COR-L47 (cell line): ENCODE results near the gene GSTCD.
"Not testable (repeated sequence)": the region's sequence is repeated elsewhere in the genome, so short reads cannot be mapped to it uniquely, and the experiment has no call there.

Source experiments
- DNase-seq: peaks from one replicate; lab custom pipeline; 2025; lab: John Stamatoyannopoulos, UW

The GSTCD gene

GRCh38 chr4:105714932-105715331 is 6.3 kb downstream of the GSTCD start:
- no peak for DNase-seq

GRCh38 chr4:105715692-105716278 is 7.2 kb downstream of the GSTCD start:
- peak; percentile 42 for DNase-seq

- no peak for DNase-seq
Measured at GRCh38 chr4:105719204-105719603, 10.6 kb downstream of the GSTCD start.

DNA sequence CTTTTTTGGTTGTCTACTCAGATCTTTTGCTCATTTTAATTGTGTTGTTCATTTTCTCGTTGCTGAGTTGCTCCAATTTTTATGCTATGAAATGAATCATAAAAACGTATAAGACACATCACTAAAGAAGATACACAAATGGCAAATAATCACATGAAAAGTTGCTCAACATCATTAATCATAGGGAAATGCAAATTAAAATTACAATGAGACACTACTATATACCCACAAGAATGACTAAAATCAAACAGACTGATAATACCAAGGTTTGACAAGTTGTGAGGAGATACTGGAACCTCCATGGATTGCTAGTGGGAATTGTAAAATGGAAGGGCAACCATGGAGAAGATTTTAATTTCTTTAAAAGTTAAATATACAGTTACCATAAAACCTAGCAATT is 17.0 kb downstream of the GSTCD start:
- DNase-seq, result no peak

DNA sequence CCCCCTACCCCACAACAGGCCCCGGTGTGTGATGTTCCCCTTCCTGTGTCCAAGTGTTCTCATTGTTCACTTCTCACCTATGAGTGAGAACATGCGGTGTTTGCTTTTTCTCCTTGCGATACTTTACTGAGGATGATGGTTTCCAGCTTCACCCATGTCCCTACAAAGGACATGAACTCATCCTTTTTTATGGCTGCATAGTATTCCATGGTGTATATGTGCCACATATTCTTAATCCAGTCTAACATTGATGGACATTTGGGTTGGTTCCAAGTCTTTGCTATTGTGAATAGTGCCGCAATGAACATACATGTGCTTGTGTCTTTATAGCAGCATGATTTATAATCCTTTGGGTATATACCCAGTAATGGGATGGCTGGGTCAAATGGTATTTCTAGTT is 21.3 kb downstream of the GSTCD start:
- not testable (repeated sequence) for DNase-seq

DNA sequence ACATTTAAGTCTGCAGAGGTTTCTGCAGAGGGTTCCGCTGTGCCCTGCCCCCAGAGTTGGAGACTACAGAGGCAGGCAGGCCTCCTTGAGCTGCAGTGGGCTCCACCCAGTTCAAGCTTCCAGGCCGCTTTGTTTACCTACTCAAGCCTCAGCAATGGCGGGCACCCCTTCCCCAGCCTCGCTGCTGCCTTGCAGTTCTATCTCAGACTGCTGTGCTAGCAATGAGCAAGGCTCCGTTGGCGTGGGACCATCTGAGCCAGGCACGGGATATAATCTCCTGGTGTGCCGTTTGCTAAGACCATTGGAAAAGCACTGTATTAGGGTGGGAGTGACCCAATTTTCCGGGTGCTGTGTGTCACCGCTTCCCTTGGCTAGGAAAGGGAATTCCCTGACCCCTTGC is 26.6 kb downstream of the GSTCD start:
- not testable (repeated sequence) for DNase-seq

DNA sequence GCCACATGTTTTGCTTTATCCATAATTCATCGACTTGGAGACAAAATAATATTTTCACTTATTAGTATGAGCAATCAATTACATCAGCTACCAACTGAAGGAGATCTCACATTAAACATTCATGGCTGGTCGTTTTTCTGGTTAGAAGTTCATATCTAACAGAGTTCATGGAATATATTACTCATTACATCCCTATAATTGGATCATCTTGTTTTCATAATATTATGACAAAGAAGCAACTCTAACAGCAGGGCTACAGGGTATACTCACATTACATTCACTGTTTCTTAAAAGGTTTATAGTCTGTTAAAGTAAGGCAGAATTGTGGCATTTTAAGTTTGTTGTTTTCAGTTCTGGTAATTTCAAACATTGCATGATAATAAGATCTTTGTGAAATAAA is 33.0 kb downstream of the GSTCD start:
- DNase-seq, result no peak

- DNase-seq, result no peak
Measured at GRCh38 chr4:105748222-105748621, 39.6 kb downstream of the GSTCD start.

DNA sequence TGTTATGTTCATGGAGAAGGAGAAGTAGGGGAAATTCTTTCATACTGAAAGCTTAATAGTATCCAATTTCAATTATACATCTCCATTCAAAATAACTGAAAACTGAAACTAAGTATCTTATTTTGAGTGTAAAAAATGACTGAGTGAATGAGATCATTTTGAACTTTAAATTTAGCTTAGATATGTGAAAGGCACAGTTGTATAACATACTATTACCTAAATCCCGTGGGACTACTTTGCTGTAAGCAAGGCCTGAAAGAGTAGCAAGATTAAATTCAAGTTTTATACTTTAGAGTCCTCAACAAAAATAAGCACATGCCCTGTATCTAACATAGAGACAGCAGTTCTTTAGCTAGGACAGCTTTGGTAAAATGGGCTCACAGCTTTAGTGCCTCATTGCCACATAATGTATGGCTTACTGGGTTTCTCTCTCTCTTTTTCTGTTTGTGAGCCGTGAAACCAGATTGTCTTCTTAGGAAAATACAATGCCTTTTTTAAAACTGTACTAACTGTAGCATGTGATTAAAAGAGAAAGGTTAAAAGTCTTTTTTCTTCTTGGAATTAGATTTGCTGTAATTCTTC is 43.2 kb downstream of the GSTCD start:
- no peak for DNase-seq

- no peak for DNase-seq
Measured at GRCh38 chr4:105753361-105753760, 44.8 kb downstream of the GSTCD start.

- DNase-seq, result no peak
Measured at GRCh38 chr4:105755375-105755774, 46.8 kb downstream of the GSTCD start.

DNA sequence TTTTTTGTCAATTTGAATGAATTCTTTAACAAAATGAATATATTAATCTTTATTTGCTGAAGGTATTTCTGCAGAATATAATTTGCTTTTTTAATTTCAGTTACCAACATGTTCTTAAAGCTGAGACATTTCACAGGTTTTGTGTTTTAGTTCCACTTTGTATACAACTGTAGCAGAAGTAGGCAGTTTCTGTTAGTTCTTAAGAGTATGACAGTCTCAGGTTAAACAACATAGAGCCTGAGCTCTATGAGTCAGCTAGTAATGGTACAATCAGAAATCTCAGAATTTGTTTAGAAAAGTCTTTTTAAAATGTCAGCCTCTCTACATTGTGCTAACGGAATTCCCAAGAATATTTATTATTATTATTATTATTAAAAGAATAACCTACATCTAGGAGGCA is 50.4 kb downstream of the GSTCD start:
- DNase-seq, result no peak

DNA sequence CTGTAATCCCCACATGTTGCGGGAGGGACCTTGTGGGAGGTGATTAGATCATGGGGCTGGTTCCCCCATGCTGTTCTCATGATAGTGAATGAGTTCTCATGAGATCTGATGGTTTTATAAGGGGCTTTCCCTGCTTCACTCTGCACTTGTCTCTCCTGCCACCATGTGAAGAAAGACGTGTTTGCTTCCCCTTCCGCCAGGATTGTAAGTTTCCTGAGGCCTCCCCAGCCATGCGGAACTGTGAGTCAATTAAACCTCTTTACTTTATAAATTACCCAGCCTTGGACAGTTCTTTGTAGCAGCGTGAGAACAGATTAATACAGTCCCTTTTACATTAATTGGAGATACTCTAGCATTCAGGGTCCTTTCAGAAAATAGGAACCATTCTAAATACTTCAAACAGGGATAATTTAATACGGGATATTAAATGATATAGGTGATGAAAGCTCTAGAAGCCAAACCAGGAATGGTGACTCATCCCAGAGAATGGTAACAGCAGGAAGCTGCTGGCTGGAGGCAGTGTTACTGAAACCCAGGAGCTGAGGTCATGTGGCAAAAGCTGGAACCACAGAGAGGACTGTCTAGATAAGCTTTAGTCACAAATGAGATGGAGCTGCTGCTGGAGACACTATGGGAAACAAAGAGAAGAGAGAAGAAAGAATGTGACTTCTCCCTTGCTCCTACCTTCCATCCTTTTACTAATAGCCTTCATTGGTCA is 57.3 kb downstream of the GSTCD start:
- no peak for DNase-seq

DNA sequence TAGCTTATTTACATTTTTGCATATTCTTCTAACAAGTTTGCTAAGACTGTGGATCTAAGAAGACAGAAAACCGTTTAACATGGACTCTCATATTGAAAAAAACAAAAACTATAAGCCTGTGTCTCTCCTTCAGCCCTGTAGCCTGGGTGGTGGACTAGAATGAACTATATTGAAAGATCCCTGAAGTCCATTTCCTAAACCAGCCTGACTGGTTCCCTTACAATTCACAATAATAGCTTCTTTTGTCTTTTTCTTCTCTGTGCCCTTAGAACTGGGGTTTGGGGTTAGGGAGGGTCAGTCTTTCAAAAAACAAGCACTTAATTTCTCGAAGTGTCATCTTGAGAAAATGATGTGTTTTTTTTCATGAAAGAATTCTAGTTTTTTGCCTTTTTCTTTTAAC is 59.0 kb downstream of the GSTCD start:
- no peak for DNase-seq

GRCh38 chr4:105770524-105770923 is 61.9 kb downstream of the GSTCD start:
- DNase-seq, result not testable (repeated sequence)

DNA sequence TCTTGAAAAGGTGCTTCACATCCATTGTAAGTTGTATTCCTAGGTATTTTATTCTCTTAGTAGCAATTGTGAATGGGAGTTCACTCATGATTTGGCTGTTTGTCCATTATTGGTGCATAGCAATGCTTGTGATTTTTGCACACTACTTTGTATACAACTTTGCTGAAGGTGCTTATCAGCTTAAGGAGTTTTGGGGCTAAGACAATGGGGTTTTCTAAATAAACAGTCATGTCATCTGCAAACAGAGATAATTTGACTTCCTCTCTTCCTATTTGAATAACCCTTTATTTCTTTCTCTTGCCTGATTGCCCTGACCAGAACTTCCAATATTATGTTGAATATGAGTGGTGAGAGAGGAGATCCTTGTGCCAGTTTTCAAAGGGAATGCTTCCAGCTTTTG is 63.5 kb downstream of the GSTCD start:
- not testable (repeated sequence) for DNase-seq

- DNase-seq, result not testable (repeated sequence)
Measured at GRCh38 chr4:105775760-105776415, 67.3 kb downstream of the GSTCD start.

DNA sequence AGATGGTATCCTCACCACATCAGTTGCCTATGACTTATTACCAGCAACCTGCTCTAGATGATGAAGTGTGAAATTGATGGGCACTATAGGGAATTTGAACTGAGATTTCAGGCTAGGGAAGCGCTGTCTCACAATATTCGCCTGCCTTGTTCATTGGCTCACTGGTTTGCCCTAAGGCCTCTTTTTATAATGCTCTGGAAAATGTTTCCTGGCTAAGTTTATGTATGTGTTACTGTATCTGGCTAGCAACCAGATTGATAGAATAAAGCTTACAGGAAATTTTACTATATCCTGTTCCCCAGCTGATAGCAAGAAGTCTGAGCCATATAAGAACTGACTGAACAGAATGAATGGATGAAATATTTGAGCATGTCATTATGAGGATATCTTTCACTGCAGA is 71.6 kb downstream of the GSTCD start:
- no peak for DNase-seq

GRCh38 chr4:105784761-105785160 is 76.2 kb downstream of the GSTCD start:
- no peak for DNase-seq

GRCh38 chr4:105785792-105786191 is 77.2 kb downstream of the GSTCD start:
- no peak for DNase-seq

DNA sequence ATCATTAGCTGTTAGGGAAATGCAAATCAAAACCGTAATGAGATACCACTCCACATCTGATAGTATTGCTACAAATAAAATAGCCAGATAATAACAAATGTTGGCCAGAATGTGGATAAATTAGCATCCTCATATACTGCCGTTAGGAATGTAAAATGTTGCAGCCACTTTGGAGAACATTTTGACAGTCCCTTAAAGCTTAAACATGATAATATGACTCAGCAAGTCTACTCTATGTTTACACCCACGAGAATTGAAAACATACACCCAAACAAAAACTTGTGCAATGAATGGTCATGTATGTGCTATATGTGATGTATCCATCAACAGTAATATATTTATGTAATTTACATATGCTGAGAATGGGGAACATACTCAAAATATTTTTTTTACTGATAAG is 78.2 kb downstream of the GSTCD start:
- no peak for DNase-seq

DNA sequence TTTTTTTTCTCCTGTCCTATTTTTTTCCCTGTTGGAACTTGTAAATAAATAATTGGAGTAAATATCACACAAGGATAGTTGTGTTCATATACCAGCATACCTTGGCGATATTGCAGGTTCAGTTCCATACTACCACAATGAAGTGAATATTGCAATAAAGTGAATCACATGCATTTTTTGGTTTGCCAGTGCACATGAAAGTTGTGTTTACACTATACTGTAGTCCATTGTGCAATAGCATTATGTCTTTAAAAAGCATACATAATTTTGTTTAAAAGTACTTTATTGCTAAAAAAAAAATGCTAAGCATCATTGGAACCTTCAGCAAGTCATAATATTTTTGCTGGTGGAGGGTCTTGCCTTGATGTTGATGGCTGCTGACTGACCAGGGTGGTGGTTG is 88.6 kb downstream of the GSTCD start:
- DNase-seq, result no peak

- DNase-seq, result no peak
Measured at GRCh38 chr4:105805501-105806120, 97.0 kb downstream of the GSTCD start.
